Gastroesophageal sphincter (tissue), 4 donors: ENCODE measurements around the gene STARD13. TPM values are rescaled to one million over a fixed set of nuclear protein-coding genes. Genes with fewer than 3 reads are reported as not detected.

Source experiments
- ATAC-seq: fragments of 150-250 bp; one replicate; pipeline ENCODE4 v1.9.1; 2016; ENCODE audit warnings: mild to moderate bottlenecking, moderate library complexity
- H3K27ac ChIP-seq, 4 donors: fragments of 200-600 bp; sonication (generic) in 3 of 4; 1 replicate in 3 of 4; 2 replicates in 1 of 4; pipeline ENCODE4 v1.5.1; 2016 to 2019
- H3K27me3 ChIP-seq: fragments of 200-600 bp; sonication (generic); one replicate; pipeline ENCODE4 v1.5.1; 2019
- H3K36me3 ChIP-seq, 2 donors: fragments of 200-600 bp; sonication (generic); one replicate each; pipeline ENCODE4 v1.5.1; 2019; ENCODE audit warnings: control low read depth in 1 of 2
- H3K4me1 ChIP-seq, 3 donors: fragments of 200-600 bp; sonication (generic); 1 replicate in 2 of 3; 2 replicates in 1 of 3; pipeline ENCODE4 v1.5.1; 2016 to 2019; ENCODE audit warnings: control low read depth in 2 of 3
- H3K4me3 ChIP-seq, 2 donors: fragments of 200-600 bp; sonication (generic); one replicate each; pipeline ENCODE4 v1.5.1; 2019; ENCODE audit warnings: mild to moderate bottlenecking in 1 of 2, moderate library complexity in 1 of 2
- H3K9me3 ChIP-seq, 3 donors: fragments of 200-600 bp; sonication (generic); one replicate each; pipeline ENCODE4 v1.5.1; 2017 to 2019; ENCODE audit warnings: control low read depth in 2 of 3
- EP300 ChIP-seq: sonication (generic); formaldehyde crosslinking; IDR thresholded peaks from one replicate; pipeline ENCODE4 v1.6.1; 2017; ENCODE audit warnings: antibody characterized with exemption, mild to moderate bottlenecking
- POLR2A ChIP-seq, 2 donors: fragments of 450-650 bp; IDR thresholded peaks; one replicate each; pipeline ENCODE4 v1.6.1; 2017; ENCODE audit warnings: antibody characterized with exemption in 2 of 2, mild to moderate bottlenecking in 2 of 2, moderate library complexity in 1 of 2
- POLR2AphosphoS5 ChIP-seq: sonication (generic); formaldehyde crosslinking; IDR thresholded peaks from one replicate; pipeline ENCODE4 v1.6.1; 2017; ENCODE audit warnings: antibody characterized with exemption
- WGBS, 2 donors: methylation state at CpG; one replicate each; pipeline ENCODE4 v1.1.5; 2018; ENCODE audit warnings: low coverage in 1 of 2; 5-methylcytosine and 5-hydroxymethylcytosine counted together
- total RNA-seq, 4 donors: library from RNA; depleted of rRNA; stranded (reverse); fragments of >200 nt; gene quantifications; one replicate each; pipeline ENCODE4 v1.1.0, GENCODE V29; 2016
- TF ChIP-seq, protein P1 (sequence below), 4 experiments: fragments of 200-600 bp in 2 of 4; fragments of 450-650 bp in 2 of 4; sonication (generic) in 1 of 4; IDR thresholded peaks; one replicate each; pipeline ENCODE4 v1.5.1; 2017 to 2019; ENCODE audit warnings: antibody characterized with exemption in 4 of 4, mild to moderate bottlenecking in 2 of 4, moderate library complexity in 2 of 4

STARD13 gene
- total RNA-seq, 4 donors from 2014 or later, result 46.2 to 63.3 (median 49.3) TPM

DNA sequence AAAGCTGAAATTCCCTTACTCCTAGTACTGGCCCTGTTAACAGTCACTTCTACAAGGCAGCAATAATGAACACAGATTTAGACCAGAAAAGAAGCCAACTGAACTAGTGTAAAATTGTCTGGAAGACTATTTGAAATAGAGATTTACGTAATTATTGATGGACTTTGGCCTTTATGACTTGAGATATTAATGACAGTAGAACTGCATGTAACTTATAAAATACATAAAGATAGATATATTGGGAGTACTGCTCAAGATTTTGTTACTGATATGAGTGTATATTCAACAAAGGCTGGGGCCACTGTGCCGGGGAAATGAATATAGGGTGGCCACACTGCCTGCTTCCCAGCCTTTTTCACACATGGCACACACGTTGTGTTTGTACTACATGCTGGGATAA is 88.8 kb downstream of the STARD13 start:
- 75 to 83% methylated on average over 2 to 3 of the region's 3 CpGs for WGBS, 2 donors
- Histone ChIP-seq H3K4me1 (peaks cover 3 to 98% (median 31%) of the 10 kb centered on the region in 3 donors), H3K9me3 (no peaks in the 10 kb centered on the region), H3K36me3 (no peaks in the 10 kb centered on the region), H3K27ac (peak overlapping the region; percentile 21 to 61 (median 60)), H3K4me3 (no peak overlapping the region), H3K27me3 (no peaks in the 10 kb centered on the region)
- TF ChIP-seq, protein P1, sequence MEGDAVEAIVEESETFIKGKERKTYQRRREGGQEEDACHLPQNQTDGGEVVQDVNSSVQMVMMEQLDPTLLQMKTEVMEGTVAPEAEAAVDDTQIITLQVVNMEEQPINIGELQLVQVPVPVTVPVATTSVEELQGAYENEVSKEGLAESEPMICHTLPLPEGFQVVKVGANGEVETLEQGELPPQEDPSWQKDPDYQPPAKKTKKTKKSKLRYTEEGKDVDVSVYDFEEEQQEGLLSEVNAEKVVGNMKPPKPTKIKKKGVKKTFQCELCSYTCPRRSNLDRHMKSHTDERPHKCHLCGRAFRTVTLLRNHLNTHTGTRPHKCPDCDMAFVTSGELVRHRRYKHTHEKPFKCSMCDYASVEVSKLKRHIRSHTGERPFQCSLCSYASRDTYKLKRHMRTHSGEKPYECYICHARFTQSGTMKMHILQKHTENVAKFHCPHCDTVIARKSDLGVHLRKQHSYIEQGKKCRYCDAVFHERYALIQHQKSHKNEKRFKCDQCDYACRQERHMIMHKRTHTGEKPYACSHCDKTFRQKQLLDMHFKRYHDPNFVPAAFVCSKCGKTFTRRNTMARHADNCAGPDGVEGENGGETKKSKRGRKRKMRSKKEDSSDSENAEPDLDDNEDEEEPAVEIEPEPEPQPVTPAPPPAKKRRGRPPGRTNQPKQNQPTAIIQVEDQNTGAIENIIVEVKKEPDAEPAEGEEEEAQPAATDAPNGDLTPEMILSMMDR (IDR thresholded peaks at IDR 0.05), result no peak
- no peak for TF ChIP-seq EP300
- TF ChIP-seq POLR2A (IDR thresholded peaks at IDR 0.05), result no peak
- no peak for TF ChIP-seq POLR2AphosphoS5
- ATAC-seq, result no peak

DNA sequence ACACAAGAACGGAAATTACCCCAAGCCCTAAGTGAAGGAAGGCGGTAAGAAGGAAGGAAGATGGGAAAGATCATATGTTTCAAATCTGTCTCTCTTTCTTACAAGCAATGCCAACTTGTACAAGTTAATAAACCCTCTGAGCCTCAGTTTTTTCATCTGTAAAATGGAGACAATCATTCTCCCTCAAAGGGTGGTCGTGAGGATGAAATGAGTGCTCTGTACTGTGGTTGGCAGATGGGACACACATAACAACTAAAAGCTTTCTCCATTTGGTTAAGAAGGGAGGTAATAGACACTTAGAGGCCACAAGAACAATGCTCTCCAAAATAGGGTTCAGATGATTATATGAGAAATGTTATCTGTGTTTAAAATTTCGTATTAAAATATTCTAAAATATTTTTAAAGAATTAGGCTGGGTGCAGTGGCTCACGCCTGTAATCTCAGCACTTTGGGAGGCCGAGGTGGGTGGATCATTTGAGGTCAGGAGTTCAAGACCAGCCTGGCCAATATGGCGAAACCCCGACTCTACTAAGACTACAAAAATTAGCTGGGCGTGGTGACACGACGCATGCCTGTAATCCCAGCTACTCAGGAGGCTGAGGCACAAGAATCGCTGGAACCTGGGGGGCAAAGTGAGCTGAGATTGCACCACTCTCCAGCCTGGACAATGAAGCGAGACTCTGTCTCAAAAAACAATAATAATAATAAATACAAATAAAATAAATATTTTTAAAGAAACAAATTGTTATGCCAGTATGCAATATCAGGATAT is 89.7 kb downstream of the STARD13 start:
- Histone ChIP-seq H3K9me3 (no peaks in the 10 kb centered on the region), H3K36me3 (no peaks in the 10 kb centered on the region), H3K27me3 (no peaks in the 10 kb centered on the region), H3K4me3 (no peak overlapping the region), H3K27ac (peak overlapping the region; percentile 20 to 61 (median 56)), H3K4me1 (peaks cover 5 to 98% (median 31%) of the 10 kb centered on the region in 3 donors)
- TF ChIP-seq, protein P1 (IDR thresholded peaks at IDR 0.05), result no peak
- ATAC-seq, result no peak
- WGBS, 2 donors, result 74 to 77% methylated on average over 5 to 13 of the region's 13 CpGs

DNA sequence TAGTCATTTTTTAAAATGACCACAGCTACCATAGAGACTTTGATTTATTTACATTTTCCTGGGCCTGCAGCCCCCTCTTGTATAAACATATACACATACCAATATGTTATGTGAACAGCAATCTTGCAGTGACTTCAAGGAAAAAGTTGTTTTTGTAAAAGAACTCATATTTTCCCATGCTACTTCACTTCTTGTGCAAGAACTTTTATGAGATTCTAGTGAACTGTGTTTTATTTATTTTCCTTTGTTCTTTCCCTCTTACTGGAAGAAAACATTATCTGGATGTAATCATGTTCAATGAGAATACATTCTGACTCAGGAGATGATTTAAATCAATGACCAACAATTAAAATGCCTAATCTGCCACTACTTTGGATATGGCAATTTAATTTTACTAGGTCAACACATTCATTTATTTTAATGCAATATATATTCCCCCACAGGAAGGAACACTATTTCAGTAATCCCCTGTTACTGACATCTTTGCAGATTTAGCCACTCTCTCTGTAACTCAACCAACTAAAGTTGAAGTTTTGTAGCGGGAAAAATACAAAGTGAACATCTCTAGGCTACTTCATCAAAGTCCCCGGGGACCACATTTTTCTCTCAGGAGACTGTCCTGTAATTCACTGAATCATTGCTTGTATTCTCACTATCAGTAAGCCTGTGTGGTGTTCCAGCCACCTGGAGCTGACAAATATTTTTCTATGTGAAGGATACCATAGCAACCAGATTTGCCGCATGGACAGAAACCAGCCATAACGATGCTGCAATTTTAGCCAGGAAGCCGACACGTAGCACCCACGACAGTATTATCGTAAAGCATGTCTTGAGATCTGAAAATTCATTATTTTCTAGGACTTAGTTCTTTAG is 90.5 kb downstream of the STARD13 start:
- H3K4me1 ChIP-seq, result peaks cover 6 to 98% (median 31%) of the 10 kb centered on the region in 3 donors
- H3K4me3 ChIP-seq, result no peak overlapping the region
- peak overlapping the region; percentile 20 to 61 (median 56) for H3K27ac ChIP-seq
- peak; percentile 67 for ATAC-seq
- no peak for TF ChIP-seq POLR2A (IDR thresholded peaks at IDR 0.05)
- TF ChIP-seq POLR2AphosphoS5, result peak; percentile 64
- TF ChIP-seq, protein P1 (IDR thresholded peaks at IDR 0.05), result no peak
- no peak for TF ChIP-seq EP300
- H3K27me3 ChIP-seq, result no peaks in the 10 kb centered on the region
- 15 to 24% methylated on average over 7 to 8 of the region's 8 CpGs for WGBS, 2 donors
- H3K36me3 ChIP-seq, result no peaks in the 10 kb centered on the region
- H3K9me3 ChIP-seq, result no peaks in the 10 kb centered on the region

DNA sequence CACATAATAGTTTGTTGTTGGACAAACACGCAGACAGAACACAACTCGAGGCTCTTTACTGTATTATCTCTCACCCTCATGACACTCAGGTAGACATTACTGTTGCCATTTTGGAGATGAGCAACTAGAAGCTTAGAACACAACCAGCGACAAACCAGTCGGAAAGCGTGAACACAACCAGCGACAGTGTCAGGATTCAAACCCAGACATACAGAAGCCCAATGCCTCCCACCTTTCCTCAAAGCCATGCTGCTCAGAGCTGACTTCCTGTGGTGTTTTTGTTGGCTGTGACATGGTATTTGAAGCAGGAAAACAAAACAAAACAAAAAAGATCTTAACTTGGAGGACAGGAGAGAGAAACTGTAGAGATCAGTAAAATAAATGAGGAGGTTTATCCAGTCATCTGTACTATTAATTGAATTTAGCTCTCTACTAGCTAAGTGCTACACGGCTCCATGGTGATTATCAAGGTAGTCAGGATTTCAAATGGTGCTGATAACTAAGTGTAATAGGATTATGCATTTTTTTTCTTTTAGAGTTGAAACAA is 92.1 kb downstream of the STARD13 start:
- H3K4me1 ChIP-seq, result peaks cover 17 to 98% (median 30%) of the 10 kb centered on the region in 3 donors
- no peak for ATAC-seq
- H3K4me3 ChIP-seq, result no peak overlapping the region
- no peaks in the 10 kb centered on the region for H3K36me3 ChIP-seq
- peak overlapping the region in 3 of 4 donors; percentile 1 to 60 (median 16) for H3K27ac ChIP-seq
- TF ChIP-seq EP300 (no peak), POLR2AphosphoS5 (no peak), POLR2A (IDR thresholded peaks at IDR 0.05) (no peak)
- TF ChIP-seq, protein P1 (IDR thresholded peaks at IDR 0.05), result no peak
- 66 to 88% methylated on average over 6 to 7 of the region's 7 CpGs for WGBS, 2 donors
- no peaks in the 10 kb centered on the region for H3K9me3 ChIP-seq
- H3K27me3 ChIP-seq, result no peaks in the 10 kb centered on the region
